HL-60 (cell line): ENCODE results near the gene ELP4.

Experiments used
- DNase-seq, 2 experiments: peaks; one replicate each; pipeline ENCODE4 v3.0.0-alpha.2; 2010 to 2020; ENCODE audit warnings: low read depth in 1 of 2, low spot score in 1 of 2
- H3K27ac ChIP-seq: fragments of 250-450 bp; sonication (Bioruptor Pico); replicated peaks from 2 replicates; pipeline ENCODE4 v1.5.1; 2020; ENCODE audit warnings: mild to moderate bottlenecking, moderate library complexity
- H3K27me3 ChIP-seq: fragments of 250-450 bp; sonication (Bioruptor Pico); 2 replicates; pipeline ENCODE4 v1.5.1; 2021; ENCODE audit warnings: mild to moderate bottlenecking, moderate library complexity; ENCODE audit not compliant: insufficient read depth, poor library complexity, severe bottlenecking
- H3K4me3 ChIP-seq: replicated peaks from 2 replicates; pipeline ENCODE4 v1.5.1; 2011; ENCODE audit warnings: mild to moderate bottlenecking, control low read depth, low read length; ENCODE audit not compliant: insufficient read depth
- GABPA ChIP-seq: IDR thresholded peaks from 2 replicates; pipeline ENCODE4 v1.6.1; 2012; ENCODE audit warnings: low read depth
- POLR2AphosphoS5 ChIP-seq: IDR thresholded peaks from 2 replicates; pipeline ENCODE4 v1.6.1; 2012; ENCODE audit warnings: low read depth
- SPI1 ChIP-seq: IDR thresholded peaks from 2 replicates; pipeline ENCODE4 v1.6.1; 2012; ENCODE audit warnings: low read depth, mild to moderate bottlenecking, borderline replicate concordance
- TF ChIP-seq, protein P1 (sequence below): IDR thresholded peaks from 2 replicates; pipeline ENCODE4 v1.6.1; 2012; ENCODE audit warnings: low read depth; ENCODE audit not compliant: insufficient replicate concordance
- TF ChIP-seq, protein P2 (sequence below): IDR thresholded peaks from one replicate; pipeline ENCODE4 v1.5.1; 2011; ENCODE audit warnings: low read length, control low read depth, inconsistent platforms; ENCODE audit not compliant: insufficient read depth

ELP4 gene

DNA sequence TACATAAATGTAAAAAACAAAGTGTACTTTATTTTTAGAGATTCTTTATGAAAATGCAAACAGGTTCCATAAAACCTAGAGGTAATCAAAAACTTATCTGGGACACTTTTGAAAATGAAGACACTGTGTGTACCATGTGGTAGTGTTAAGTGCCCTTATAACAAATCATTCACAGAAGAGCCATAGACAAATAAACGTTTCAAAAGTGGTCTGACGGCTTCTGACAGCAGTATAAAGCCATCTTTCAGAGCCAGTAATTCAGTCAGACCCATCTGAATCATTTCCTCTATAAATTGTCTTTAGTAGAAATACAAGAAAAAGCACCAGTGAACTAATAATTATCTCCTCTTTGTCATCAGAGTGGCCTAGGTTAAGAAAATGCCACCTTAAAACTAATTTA, 201.6 kb downstream of the ELP4 start:
- no peak for DNase-seq
- no peak for TF ChIP-seq SPI1
- TF ChIP-seq, protein P1, sequence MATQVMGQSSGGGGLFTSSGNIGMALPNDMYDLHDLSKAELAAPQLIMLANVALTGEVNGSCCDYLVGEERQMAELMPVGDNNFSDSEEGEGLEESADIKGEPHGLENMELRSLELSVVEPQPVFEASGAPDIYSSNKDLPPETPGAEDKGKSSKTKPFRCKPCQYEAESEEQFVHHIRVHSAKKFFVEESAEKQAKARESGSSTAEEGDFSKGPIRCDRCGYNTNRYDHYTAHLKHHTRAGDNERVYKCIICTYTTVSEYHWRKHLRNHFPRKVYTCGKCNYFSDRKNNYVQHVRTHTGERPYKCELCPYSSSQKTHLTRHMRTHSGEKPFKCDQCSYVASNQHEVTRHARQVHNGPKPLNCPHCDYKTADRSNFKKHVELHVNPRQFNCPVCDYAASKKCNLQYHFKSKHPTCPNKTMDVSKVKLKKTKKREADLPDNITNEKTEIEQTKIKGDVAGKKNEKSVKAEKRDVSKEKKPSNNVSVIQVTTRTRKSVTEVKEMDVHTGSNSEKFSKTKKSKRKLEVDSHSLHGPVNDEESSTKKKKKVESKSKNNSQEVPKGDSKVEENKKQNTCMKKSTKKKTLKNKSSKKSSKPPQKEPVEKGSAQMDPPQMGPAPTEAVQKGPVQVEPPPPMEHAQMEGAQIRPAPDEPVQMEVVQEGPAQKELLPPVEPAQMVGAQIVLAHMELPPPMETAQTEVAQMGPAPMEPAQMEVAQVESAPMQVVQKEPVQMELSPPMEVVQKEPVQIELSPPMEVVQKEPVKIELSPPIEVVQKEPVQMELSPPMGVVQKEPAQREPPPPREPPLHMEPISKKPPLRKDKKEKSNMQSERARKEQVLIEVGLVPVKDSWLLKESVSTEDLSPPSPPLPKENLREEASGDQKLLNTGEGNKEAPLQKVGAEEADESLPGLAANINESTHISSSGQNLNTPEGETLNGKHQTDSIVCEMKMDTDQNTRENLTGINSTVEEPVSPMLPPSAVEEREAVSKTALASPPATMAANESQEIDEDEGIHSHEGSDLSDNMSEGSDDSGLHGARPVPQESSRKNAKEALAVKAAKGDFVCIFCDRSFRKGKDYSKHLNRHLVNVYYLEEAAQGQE: no peak
- TF ChIP-seq POLR2AphosphoS5: no peak
- no peak for TF ChIP-seq GABPA
- TF ChIP-seq, protein P2, sequence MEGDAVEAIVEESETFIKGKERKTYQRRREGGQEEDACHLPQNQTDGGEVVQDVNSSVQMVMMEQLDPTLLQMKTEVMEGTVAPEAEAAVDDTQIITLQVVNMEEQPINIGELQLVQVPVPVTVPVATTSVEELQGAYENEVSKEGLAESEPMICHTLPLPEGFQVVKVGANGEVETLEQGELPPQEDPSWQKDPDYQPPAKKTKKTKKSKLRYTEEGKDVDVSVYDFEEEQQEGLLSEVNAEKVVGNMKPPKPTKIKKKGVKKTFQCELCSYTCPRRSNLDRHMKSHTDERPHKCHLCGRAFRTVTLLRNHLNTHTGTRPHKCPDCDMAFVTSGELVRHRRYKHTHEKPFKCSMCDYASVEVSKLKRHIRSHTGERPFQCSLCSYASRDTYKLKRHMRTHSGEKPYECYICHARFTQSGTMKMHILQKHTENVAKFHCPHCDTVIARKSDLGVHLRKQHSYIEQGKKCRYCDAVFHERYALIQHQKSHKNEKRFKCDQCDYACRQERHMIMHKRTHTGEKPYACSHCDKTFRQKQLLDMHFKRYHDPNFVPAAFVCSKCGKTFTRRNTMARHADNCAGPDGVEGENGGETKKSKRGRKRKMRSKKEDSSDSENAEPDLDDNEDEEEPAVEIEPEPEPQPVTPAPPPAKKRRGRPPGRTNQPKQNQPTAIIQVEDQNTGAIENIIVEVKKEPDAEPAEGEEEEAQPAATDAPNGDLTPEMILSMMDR: no peak
- no peak overlapping the region for H3K27ac ChIP-seq
- no peak overlapping the region for H3K4me3 ChIP-seq
- H3K27me3 ChIP-seq: no peaks in the 10 kb centered on the region

DNA sequence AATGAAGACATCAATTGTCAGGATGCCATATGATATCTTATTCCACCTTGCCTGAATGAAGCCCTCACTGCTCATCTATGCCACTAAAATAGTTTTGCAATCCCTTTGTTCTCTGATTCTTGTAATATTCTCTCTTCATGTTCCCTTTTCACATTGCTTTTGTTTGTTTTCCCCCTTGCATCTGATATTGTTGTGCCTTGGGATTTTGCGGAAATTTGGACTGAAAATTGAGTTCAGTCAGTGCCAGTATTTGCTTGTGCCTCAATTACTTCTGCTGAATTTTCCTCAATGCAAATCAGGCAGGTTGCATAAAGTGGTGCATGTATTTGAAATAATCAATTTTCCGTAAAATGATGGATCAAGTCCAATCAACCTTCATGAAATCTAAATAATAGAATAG, 203.3 kb downstream of the ELP4 start:
- DNase-seq: no peak
- TF ChIP-seq GABPA: no peak
- TF ChIP-seq SPI1: no peak
- no peak overlapping the region for H3K4me3 ChIP-seq
- no peak overlapping the region for H3K27ac ChIP-seq
- no peaks in the 10 kb centered on the region for H3K27me3 ChIP-seq

DNA sequence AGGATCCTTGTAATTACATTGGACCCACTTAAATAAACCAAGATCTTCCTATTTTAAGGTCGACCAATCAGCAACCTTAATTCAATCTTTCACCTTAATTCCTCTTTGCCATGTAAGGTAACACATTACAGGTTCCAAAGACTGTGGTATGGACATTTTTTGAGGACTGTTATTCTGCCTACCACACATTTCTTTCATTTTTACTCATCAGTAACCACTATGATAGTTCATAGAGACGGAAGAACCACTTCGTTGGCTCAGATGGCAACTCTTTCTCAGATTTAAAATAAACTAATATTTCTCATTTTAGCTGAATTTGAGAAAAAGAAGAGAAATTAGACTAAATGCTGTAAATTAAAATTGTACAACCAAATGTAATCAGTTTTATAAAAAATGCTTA, 205.3 kb downstream of the ELP4 start:
- DNase-seq: no peak
- Histone ChIP-seq H3K4me3 (no peak overlapping the region), H3K27ac (no peak overlapping the region), H3K27me3 (no peaks in the 10 kb centered on the region)
- TF ChIP-seq SPI1: no peak
- TF ChIP-seq, protein P1: no peak
- TF ChIP-seq, protein P2: no peak

DNA sequence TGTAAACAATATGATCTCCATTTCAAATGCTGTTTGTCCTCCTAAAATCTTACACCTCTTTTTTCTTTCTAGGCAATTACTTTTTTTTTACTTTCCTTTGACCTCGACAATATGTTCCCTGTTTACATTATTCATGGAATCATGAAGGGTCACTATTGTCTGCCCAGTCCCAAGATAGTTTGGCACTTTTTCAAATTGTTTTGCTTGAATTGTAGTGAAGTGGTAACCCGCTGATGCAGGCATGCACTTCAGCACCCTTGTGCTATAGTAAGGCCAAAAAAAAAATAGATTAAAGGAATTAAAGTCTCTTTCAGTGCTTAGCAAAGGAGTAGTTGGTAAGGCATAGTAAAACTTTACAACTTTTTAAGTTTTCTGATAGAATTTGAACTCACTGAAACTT, 210.7 kb downstream of the ELP4 start:
- no peak overlapping the region for H3K27ac ChIP-seq
- H3K27me3 ChIP-seq: no peaks in the 10 kb centered on the region
- TF ChIP-seq SPI1 (no peak), POLR2AphosphoS5 (no peak), GABPA (no peak)
- TF ChIP-seq, protein P2: no peak
- TF ChIP-seq, protein P1: no peak
- no peak overlapping the region for H3K4me3 ChIP-seq
- no peak for DNase-seq
